HepG2 (cell line): ENCODE results near the gene CNDP1. TPM values are rescaled to one million over a fixed set of nuclear protein-coding genes. Genes with fewer than 3 reads are reported as not detected.
A peak's percentile ranks its signal among the peaks of the same experiment; 100 is the strongest.

Source experiments
- ATAC-seq: fragments of 200-7000 bp; cut with Tn5 transposase; 3 replicates; pipeline ENCODE4 v1.9.1; 2020; ENCODE audit warnings: mild to moderate bottlenecking, moderate library complexity
- BruUV-seq: library from RNA; stranded (reverse); fragments of 400-500 nt; replicated peaks from 2 replicates; lab custom pipeline; 2021; lab: Mats Ljungman, UMichigan
- CTCF ChIA-PET: fragments of 300-600 bp; formaldehyde crosslinking; extraction: SDS; loops from one replicate; lab custom pipeline; 2021; ENCODE audit warnings: low total read pairs, inconsistent platforms, low intra/inter-chr PET ratio; lab: Yijun Ruan, JAX
- POLR2A ChIA-PET: fragments of 350-600 bp; sonication (Branson Sonifier 250); formaldehyde crosslinking; loops from one replicate; lab custom pipeline; 2020; ENCODE audit warnings: antibody characterized with exemption, inconsistent platforms; lab: Yijun Ruan, JAX
- DNase-seq: peaks from one replicate; pipeline ENCODE4 v3.0.0-alpha.2; 2015; ENCODE audit warnings: low spot score
- FAIRE-seq: peaks from 3 replicates; lab custom pipeline; 2011; peaks lifted over from hg19 to GRCh38; lab: Jason Lieb, UNC
- H2AFZ ChIP-seq: one replicate; pipeline ENCODE4 v1.6.1; 2011; ENCODE audit warnings: low read length, inconsistent platforms
- H3K27ac ChIP-seq: fragments of 300-600 bp; 3 replicates; pipeline ENCODE4 v1.8.0; 2011; ENCODE audit warnings: mixed run types, mild to moderate bottlenecking, mixed read lengths, low read length, inconsistent platforms; ENCODE audit not compliant: insufficient read depth; ENCODE audit errors: extremely low read length
- H3K27me3 ChIP-seq, 2 experiments: fragments of 200-600 bp in 1 of 2; 2 replicates in 1 of 2; 3 replicates in 1 of 2; pipeline versions ENCODE4 v1.6.0 to v1.8.0; 2011; ENCODE audit warnings: low read length in 2 of 2, mild to moderate bottlenecking in 2 of 2, moderate library complexity in 2 of 2, inconsistent platforms in 1 of 2; ENCODE audit not compliant: insufficient read depth in 2 of 2, control insufficient read depth in 1 of 2
- H3K36me3 ChIP-seq, 2 experiments: fragments of 200-600 bp in 1 of 2; replicated peaks in 1 of 2; 2 replicates in 1 of 2; 3 replicates in 1 of 2; pipeline versions ENCODE4 v1.5.1 to v1.8.0; 2011; ENCODE audit warnings: low read length in 2 of 2, inconsistent platforms in 1 of 2; ENCODE audit not compliant: insufficient read depth in 2 of 2, control insufficient read depth in 1 of 2
- H3K4me1 ChIP-seq: 2 replicates; pipeline ENCODE4 v1.5.1; 2012; ENCODE audit warnings: low read length, inconsistent platforms; ENCODE audit not compliant: insufficient read depth
- H3K4me2 ChIP-seq: 2 replicates; pipeline ENCODE4 v1.6.0; 2011; ENCODE audit warnings: low read depth, low read length, inconsistent platforms
- H3K4me3 ChIP-seq, 3 experiments: fragments of 200-600 bp in 1 of 3; sonication (generic), shearing (Covaris generic) in 1 of 3; replicated peaks in 1 of 3; 2 replicates each; pipeline ENCODE4 v1.5.1; 2011 to 2016; ENCODE audit warnings: low read length in 3 of 3, inconsistent platforms in 2 of 3, low read depth in 2 of 3, mild to moderate bottlenecking in 2 of 3, control low read depth in 1 of 3, mixed read lengths in 1 of 3; ENCODE audit not compliant: insufficient read depth in 1 of 3
- H3K79me2 ChIP-seq: one replicate; pipeline ENCODE4 v1.6.1; 2011; ENCODE audit warnings: low read length, inconsistent platforms; ENCODE audit not compliant: insufficient read depth
- H3K9ac ChIP-seq: 2 replicates; pipeline ENCODE4 v1.6.0; 2011; ENCODE audit warnings: mild to moderate bottlenecking, low read depth, low read length, inconsistent platforms; ENCODE audit not compliant: insufficient read depth
- H3K9me3 ChIP-seq: 2 replicates; pipeline ENCODE4 v1.5.1; 2012; ENCODE audit warnings: mild to moderate bottlenecking, low read length
- H4K20me1 ChIP-seq: 2 replicates; pipeline ENCODE4 v1.6.0; 2011; ENCODE audit warnings: inconsistent platforms, mild to moderate bottlenecking, low read length, moderate library complexity; ENCODE audit not compliant: insufficient read depth
- MTA3 ChIP-seq: sonication (generic); formaldehyde crosslinking; IDR thresholded peaks from 2 replicates; pipeline ENCODE4 v1.4.0; 2020; ENCODE audit warnings: missing genetic modification reagents
- NAIF1 ChIP-seq: sonication (generic); formaldehyde crosslinking; IDR thresholded peaks from 2 replicates; pipeline ENCODE4 v1.5.0; 2020; ENCODE audit warnings: mild to moderate bottlenecking, missing genetic modification reagents, borderline replicate concordance
- RBM22 ChIP-seq: fragments of 200-400 bp; formaldehyde crosslinking; optimal IDR thresholded peaks from 2 replicates; pipeline ENCODE3; 2017; ENCODE audit warnings: mild to moderate bottlenecking, low read length, moderate library complexity
- WGBS: methylation state at CpG from one replicate; pipeline ENCODE4 v1.1.6; 2017; ENCODE audit warnings: low lambda C conversion rate; 5-methylcytosine and 5-hydroxymethylcytosine counted together
- in situ Hi-C: cut with HindIII; loops from 2 replicates; pipeline ENCODE4 v1.10.0; 2017; ENCODE audit warnings: low pct_unique_long_range_greater_than_20kb; ENCODE audit not compliant: extremely low pct_ligation_motif_present
- intact Hi-C: fragments of 100-400 bp; cut with micrococcal nuclease; formaldehyde crosslinking; loops from one replicate; pipeline ENCODE4 v1.10.0; 2022; ENCODE audit not compliant: unreplicated experiment
- polyA plus RNA-seq, 8 experiments: library from polyadenylated mRNA; depleted of rRNA in 3 of 8; stranded (reverse) in 7 of 8; unstranded in 1 of 8; fragments of >200 nt; fragmentation: Illumina TruSeq in 4 of 8; extraction: Trizol in 4 of 8; gene quantifications; 2 replicates each; pipeline versions ENCODE4 v1.2.1 to v1.2.3, GENCODE V29; 2011 to 2016; ENCODE audit warnings: low read depth in 4 of 8, missing spikeins in 1 of 8, mixed read lengths in 1 of 8; ENCODE audit not compliant: insufficient read depth in 1 of 8
- total RNA-seq, 5 experiments: library from RNA; depleted of rRNA; stranded (reverse); fragments of >200 nt; fragmentation: Illumina TruSeq; extraction: Trizol; gene quantifications; 2 replicates each; pipeline ENCODE4 v1.2.3, GENCODE V29; 2016; ENCODE audit warnings: low read depth in 1 of 5

Gene CNDP1
- total and polyA plus RNA-seq, 2 of the 13 experiments (the other 11 are each of a cell fraction or from before 2014, with no cell fraction given), result 0.01 TPM; not detected in 1

- Histone ChIP-seq H2AFZ (no peak overlapping the region), H3K4me3 (no peak overlapping the region), H3K4me1 (peaks cover 10% of the 10 kb centered on the region)
- ATAC-seq, result no peak
- no peak for DNase-seq
- CTCF ChIA-PET, result no interaction called here
- in situ Hi-C loops, result no loop called here
- TF ChIP-seq MTA3 (CRISPR knock-in tag), result no peak
- TF ChIP-seq, all 625 proteins: peak for 0
- 95% methylated on average over 10 of the region's 11 CpGs for WGBS
- Histone ChIP-seq H3K36me3 (peaks cover 27 to 82% of the 10 kb centered on the region in 2 experiments), H3K4me2 (no peak overlapping the region), H4K20me1 (no peaks in the 10 kb centered on the region), H3K27me3 (no peaks in the 10 kb centered on the region), H3K79me2 (no peaks in the 10 kb centered on the region), H3K27ac (no peak overlapping the region), H3K9me3 (no peaks in the 10 kb centered on the region), H3K9ac (no peak overlapping the region)
- no peak for FAIRE-seq
- BruUV-seq, result no TSS peak
- POLR2A ChIA-PET, result interaction anchor here (1.1 kb wide), 1 partner anchor 35 kb away, joined by 3 read pairs; no protein-coding TSS in a partner anchor
- intact Hi-C loops, result no loop called here
These were observed 27.7 kb upstream of the CNDP1 start for GRCh38 chr18:74506448-74507084.

DNA sequence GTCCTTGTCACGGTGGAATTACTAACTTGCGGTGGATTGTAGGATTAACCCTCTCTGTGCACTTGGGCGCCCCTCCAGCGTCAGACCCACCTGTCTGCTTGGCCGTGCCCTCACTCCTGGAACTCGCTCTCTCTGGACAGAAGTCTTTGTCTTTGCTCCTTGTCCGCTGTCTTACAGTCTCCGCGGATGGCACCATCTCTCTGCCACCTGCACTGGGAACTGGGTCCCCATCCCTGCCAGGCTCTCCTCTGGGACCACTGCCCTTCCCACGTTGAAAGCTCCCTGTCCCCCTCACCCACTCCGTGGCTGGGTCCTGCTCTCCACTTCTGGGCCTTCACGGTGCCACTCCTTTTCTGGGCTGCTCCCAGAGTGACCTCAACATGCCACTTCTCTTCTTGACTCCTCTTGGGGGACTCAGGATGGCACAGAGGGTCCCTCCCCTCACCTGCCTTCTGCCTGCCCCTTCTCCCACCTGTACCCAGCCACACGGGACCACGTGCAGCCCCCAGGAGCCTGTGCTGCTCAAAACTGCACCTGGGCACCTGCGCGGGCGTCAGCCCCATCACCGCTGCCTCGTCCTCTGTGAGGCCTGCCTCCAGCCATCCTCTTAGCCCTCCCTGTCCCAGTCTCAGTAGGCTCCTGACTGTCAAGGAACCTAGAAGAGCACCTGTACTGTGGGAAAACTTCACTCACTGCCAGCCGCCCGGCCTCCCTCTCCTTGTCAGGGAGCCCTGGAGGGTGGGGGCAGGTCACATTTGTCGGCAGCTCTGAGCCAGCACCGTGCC lies 27.0 kb upstream of the CNDP1 start:
- no peak for FAIRE-seq
- no peak overlapping the region for H3K9ac ChIP-seq
- no peaks in the 10 kb centered on the region for H3K79me2 ChIP-seq
- H3K36me3 ChIP-seq, result peaks cover 32 to 83% of the 10 kb centered on the region in 2 experiments
- no TSS peak for BruUV-seq
- H3K4me3 ChIP-seq, result no peak overlapping the region
- no peak overlapping the region for H3K27ac ChIP-seq
- in situ Hi-C loops (no loop called here), intact Hi-C loops (no loop called here)
- TF ChIP-seq NAIF1 (CRISPR knock-in tag) (no peak), RBM22 (peak; percentile 31)
- no peak for ATAC-seq
- peaks cover 10% of the 10 kb centered on the region for H3K4me1 ChIP-seq
- H3K9me3 ChIP-seq, result no peaks in the 10 kb centered on the region
- no peak for DNase-seq
- H2AFZ ChIP-seq, result no peak overlapping the region
- ChIA-PET POLR2A (no interaction called here), CTCF (no interaction called here)
- H4K20me1 ChIP-seq, result no peaks in the 10 kb centered on the region
- no peaks in the 10 kb centered on the region for H3K27me3 ChIP-seq
- H3K4me2 ChIP-seq, result no peak overlapping the region
- WGBS, result 93% methylated on average over 23 of the region's 23 CpGs
